Ectodermal cell (in vitro differentiated cells): ENCODE data around the gene IGSF23.
"Not testable (repeated sequence)": the region's sequence is repeated elsewhere in the genome, so short reads cannot be mapped to it uniquely, and the experiment has no call there.

Source experiments
- H3K27ac ChIP-seq: 2 replicates; pipeline ENCODE4 v1.7.0; 2013; ENCODE audit warnings: mild to moderate bottlenecking, low read depth, low read length; ENCODE audit not compliant: insufficient read depth, poor library complexity, severe bottlenecking
- H3K27me3 ChIP-seq: 2 replicates; pipeline ENCODE4 v1.7.0; 2013; ENCODE audit warnings: mild to moderate bottlenecking, low read length; ENCODE audit not compliant: insufficient read depth, control insufficient read depth, poor library complexity, severe bottlenecking
- H3K36me3 ChIP-seq: one replicate; pipeline ENCODE4 v1.7.0; 2013; ENCODE audit warnings: low read length; ENCODE audit not compliant: control insufficient read depth, insufficient read depth
- H3K4me1 ChIP-seq: one replicate; pipeline ENCODE4 v1.7.0; 2013; ENCODE audit warnings: low read length; ENCODE audit not compliant: control insufficient read depth, insufficient read depth
- H3K4me3 ChIP-seq: 2 replicates; pipeline ENCODE4 v1.7.0; 2013; ENCODE audit warnings: low read depth, low read length, control low read depth; ENCODE audit not compliant: insufficient read depth
- H3K9me3 ChIP-seq: 2 replicates; pipeline ENCODE4 v1.7.0; 2013; ENCODE audit warnings: mild to moderate bottlenecking, low read length, moderate library complexity; ENCODE audit not compliant: control insufficient read depth
- whole genome bisulfite sequencing, 2 experiments: methylation state at CpG; one replicate each; pipeline ENCODE4 v1.1.7; 2013; ENCODE audit warnings: missing lambda C conversion rate in 2 of 2; 5-methylcytosine and 5-hydroxymethylcytosine counted together

The IGSF23 gene

GRCh38 chr19:44587963-44588770 lies 25.2 kb upstream of the IGSF23 start:
- Histone ChIP-seq H3K4me1 (no peaks in the 10 kb centered on the region), H3K27ac (no peak overlapping the region), H3K4me3 (no peak overlapping the region), H3K27me3 (no peaks in the 10 kb centered on the region), H3K36me3 (no peaks in the 10 kb centered on the region), H3K9me3 (peaks cover 3% of the 10 kb centered on the region)
- WGBS, 2 experiments, result 88 to 95% methylated on average over 2 of the region's 2 CpGs

GRCh38 chr19:44588771-44589112 lies 24.6 kb upstream of the IGSF23 start:
- Histone ChIP-seq H3K27ac (no peak overlapping the region), H3K36me3 (no peaks in the 10 kb centered on the region), H3K9me3 (peaks cover 3% of the 10 kb centered on the region), H3K4me3 (no peak overlapping the region), H3K27me3 (no peaks in the 10 kb centered on the region), H3K4me1 (no peaks in the 10 kb centered on the region)
- WGBS, 2 experiments, result 96 to 97% methylated on average over 3 of the region's 3 CpGs

GRCh38 chr19:44590245-44591059 lies 22.9 kb upstream of the IGSF23 start:
- 78 to 86% methylated on average over 9 of the region's 9 CpGs for WGBS, 2 experiments
- Histone ChIP-seq H3K27me3 (no peaks in the 10 kb centered on the region), H3K4me3 (no peak overlapping the region), H3K4me1 (no peaks in the 10 kb centered on the region), H3K9me3 (no peaks in the 10 kb centered on the region), H3K27ac (no peak overlapping the region), H3K36me3 (no peaks in the 10 kb centered on the region)

GRCh38 chr19:44591340-44591993 lies 21.9 kb upstream of the IGSF23 start:
- H3K27me3 ChIP-seq, H3K9me3 ChIP-seq, H3K4me3 ChIP-seq, H3K36me3 ChIP-seq, H3K4me1 ChIP-seq, H3K27ac ChIP-seq: not testable (repeated sequence)
- WGBS, 2 experiments, result 90 to 93% methylated on average over 9 of the region's 9 CpGs

GRCh38 chr19:44592451-44592890 lies 20.9 kb upstream of the IGSF23 start:
- 87 to 91% methylated on average over 2 of the region's 2 CpGs for WGBS, 2 experiments

GRCh38 chr19:44593294-44593693 lies 20.1 kb upstream of the IGSF23 start:
- H3K9me3 ChIP-seq, result no peaks in the 10 kb centered on the region
- H3K4me1 ChIP-seq, result no peaks in the 10 kb centered on the region
- WGBS, 2 experiments, result no CpG with 5 or more reads among the region's 1 CpG
- H3K27ac ChIP-seq, result no peak overlapping the region
- H3K4me3 ChIP-seq, result no peak overlapping the region
- H3K36me3 ChIP-seq, result no peaks in the 10 kb centered on the region
- H3K27me3 ChIP-seq, result no peaks in the 10 kb centered on the region

More at GRCh38 chr19:44592451-44592890, 20.9 kb upstream of the IGSF23 start:
- no peak overlapping the region for H3K4me3 ChIP-seq
- H3K27ac ChIP-seq, result no peak overlapping the region
- H3K9me3 ChIP-seq, result no peaks in the 10 kb centered on the region
- H3K4me1 ChIP-seq, result no peaks in the 10 kb centered on the region
- no peaks in the 10 kb centered on the region for H3K27me3 ChIP-seq
- no peaks in the 10 kb centered on the region for H3K36me3 ChIP-seq

- 71 to 86% methylated on average over 1 of the region's 1 CpG for WGBS, 2 experiments
- not testable (repeated sequence) for H3K27ac ChIP-seq, H3K4me1 ChIP-seq, H3K9me3 ChIP-seq, H3K36me3 ChIP-seq, H3K27me3 ChIP-seq, H3K4me3 ChIP-seq
These were observed 19.5 kb upstream of the IGSF23 start for GRCh38 chr19:44593866-44594266.

GRCh38 chr19:44596428-44597130 lies 16.8 kb upstream of the IGSF23 start:
- Histone ChIP-seq H3K4me1 (no peaks in the 10 kb centered on the region), H3K27ac (no peak overlapping the region)
- WGBS, 2 experiments, result 91 to 92% methylated on average over 10 of the region's 10 CpGs

GRCh38 chr19:44597131-44597491 lies 16.3 kb upstream of the IGSF23 start:
- no peaks in the 10 kb centered on the region for H3K9me3 ChIP-seq
- H3K36me3 ChIP-seq, result no peaks in the 10 kb centered on the region
- H3K4me3 ChIP-seq, result no peak overlapping the region
- WGBS, 2 experiments, result 93% methylated on average over 3 of the region's 3 CpGs
- H3K4me1 ChIP-seq, result no peaks in the 10 kb centered on the region
- H3K27me3 ChIP-seq, result no peaks in the 10 kb centered on the region
- H3K27ac ChIP-seq, result no peak overlapping the region

More at GRCh38 chr19:44596428-44597130, 16.8 kb upstream of the IGSF23 start:
- Histone ChIP-seq H3K4me3 (no peak overlapping the region), H3K27me3 (no peaks in the 10 kb centered on the region), H3K9me3 (no peaks in the 10 kb centered on the region), H3K36me3 (no peaks in the 10 kb centered on the region)

GRCh38 chr19:44598355-44598754 lies 15.0 kb upstream of the IGSF23 start:
- H3K27me3 ChIP-seq, result no peaks in the 10 kb centered on the region
- H3K9me3 ChIP-seq, result no peaks in the 10 kb centered on the region
- H3K4me3 ChIP-seq, result no peak overlapping the region
- H3K4me1 ChIP-seq, result no peaks in the 10 kb centered on the region
- no peak overlapping the region for H3K27ac ChIP-seq
- H3K36me3 ChIP-seq, result no peaks in the 10 kb centered on the region
